ENCODE data around the gene ZNF407.
A peak's percentile ranks its signal among the peaks of the same experiment; 100 is the strongest.

The ZNF407 gene

DNA sequence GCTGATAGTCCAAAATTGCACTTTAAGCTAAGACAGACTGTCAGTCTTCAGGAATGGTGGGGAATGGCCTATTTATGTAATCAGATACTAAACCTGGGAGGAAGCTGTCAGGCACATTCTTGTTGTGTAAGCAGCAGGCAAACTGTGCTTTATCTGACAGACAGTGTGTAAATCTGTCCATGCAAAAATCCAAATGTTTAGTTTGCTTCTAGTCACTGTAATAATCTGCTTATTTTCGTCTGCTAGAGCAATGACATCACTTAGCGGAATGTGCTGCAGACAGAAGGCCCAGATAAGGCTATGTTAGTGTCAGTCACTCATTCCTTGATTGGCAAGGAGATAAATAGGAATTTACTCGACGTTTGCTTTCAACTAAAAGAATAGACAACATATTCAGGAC is 263.5 kb downstream of the ZNF407 start (continued):
- TF ChIP-seq ZNF292 (tag by site-specific recombination; IDR thresholded peaks at IDR 0.05; ENCODE audit: borderline replicate concordance, low read depth): no peak
- no peak for TF ChIP-seq YY1 (tag by site-specific recombination; IDR thresholded peaks at IDR 0.05)
- TF ChIP-seq ZNF510 (tag by site-specific recombination; IDR thresholded peaks at IDR 0.05; ENCODE audit: insufficient replicate concordance): no peak
- peak; percentile 90 for TF ChIP-seq PRDM4 (tag by site-specific recombination; IDR thresholded peaks at IDR 0.05)
- peak; percentile 98 for TF ChIP-seq TRIM28 (IDR thresholded peaks at IDR 0.05; ENCODE audit: borderline replicate concordance, low read length)
- TF ChIP-seq ZNF623 (tag by site-specific recombination; IDR thresholded peaks at IDR 0.05): no peak
- TF ChIP-seq ZNF629 (tag by site-specific recombination; IDR thresholded peaks at IDR 0.05): peak; percentile 92
- TF ChIP-seq ZNF837 (tag by site-specific recombination; IDR thresholded peaks at IDR 0.05): no peak
- no peak for TF ChIP-seq ZSCAN16 (tag by site-specific recombination; IDR thresholded peaks at IDR 0.05)
- TF ChIP-seq, protein P1, sequence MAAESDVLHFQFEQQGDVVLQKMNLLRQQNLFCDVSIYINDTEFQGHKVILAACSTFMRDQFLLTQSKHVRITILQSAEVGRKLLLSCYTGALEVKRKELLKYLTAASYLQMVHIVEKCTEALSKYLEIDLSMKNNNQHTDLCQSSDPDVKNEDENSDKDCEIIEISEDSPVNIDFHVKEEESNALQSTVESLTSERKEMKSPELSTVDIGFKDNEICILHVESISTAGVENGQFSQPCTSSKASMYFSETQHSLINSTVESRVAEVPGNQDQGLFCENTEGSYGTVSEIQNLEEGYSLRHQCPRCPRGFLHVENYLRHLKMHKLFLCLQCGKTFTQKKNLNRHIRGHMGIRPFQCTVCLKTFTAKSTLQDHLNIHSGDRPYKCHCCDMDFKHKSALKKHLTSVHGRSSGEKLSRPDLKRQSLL (tag by site-specific recombination; IDR thresholded peaks at IDR 0.05): no peak
- no peak for TF ChIP-seq ZNF2 (tag by site-specific recombination; IDR thresholded peaks at IDR 0.05)
- peak; percentile 57; the same call in 1 of the 2 replicates for TF ChIP-seq ZBTB17 (tag by site-specific recombination; IDR thresholded peaks at IDR 0.05)
- TF ChIP-seq ZNF544 (tag by site-specific recombination; IDR thresholded peaks at IDR 0.05): no peak
- no peak for TF ChIP-seq ZBTB8A (tag by site-specific recombination; IDR thresholded peaks at IDR 0.05)
- no peak for TF ChIP-seq ZNF48 (tag by site-specific recombination; IDR thresholded peaks at IDR 0.05)
- TF ChIP-seq KLF7 (tag by site-specific recombination; IDR thresholded peaks at IDR 0.05; ENCODE audit: borderline replicate concordance): peak; percentile 74; the same call in 1 of the 2 replicates
- no peak for TF ChIP-seq ZNF19 (tag by site-specific recombination; IDR thresholded peaks at IDR 0.05; ENCODE audit: low read depth)
- 0 out of 2 replicates have a peak, but pooled peaks have one; percentile 52 for TF ChIP-seq ZNF549 (tag by site-specific recombination; IDR thresholded peaks at IDR 0.05)
- peak; percentile 28; the same call in 1 of the 2 replicates for TF ChIP-seq ZBTB21 (tag by site-specific recombination; IDR thresholded peaks at IDR 0.05)
- no peak for TF ChIP-seq HOXA7 (CRISPR knock-in tag; IDR thresholded peaks at IDR 0.05; ENCODE audit: borderline replicate concordance)
- TF ChIP-seq ZNF791 (tag by site-specific recombination; IDR thresholded peaks at IDR 0.05): no peak
- no peak for TF ChIP-seq ZNF423 (tag by site-specific recombination; IDR thresholded peaks at IDR 0.05)
- no peak for TF ChIP-seq ZNF416 (tag by site-specific recombination; IDR thresholded peaks at IDR 0.05)
- TF ChIP-seq KLF8 (tag by site-specific recombination; IDR thresholded peaks at IDR 0.05): no peak; the same call in 1 of the 2 replicates
- peak; percentile 19; the same call in 1 of the 2 replicates for TF ChIP-seq ZNF501 (tag by site-specific recombination; IDR thresholded peaks at IDR 0.05)
- TF ChIP-seq, protein P2, sequence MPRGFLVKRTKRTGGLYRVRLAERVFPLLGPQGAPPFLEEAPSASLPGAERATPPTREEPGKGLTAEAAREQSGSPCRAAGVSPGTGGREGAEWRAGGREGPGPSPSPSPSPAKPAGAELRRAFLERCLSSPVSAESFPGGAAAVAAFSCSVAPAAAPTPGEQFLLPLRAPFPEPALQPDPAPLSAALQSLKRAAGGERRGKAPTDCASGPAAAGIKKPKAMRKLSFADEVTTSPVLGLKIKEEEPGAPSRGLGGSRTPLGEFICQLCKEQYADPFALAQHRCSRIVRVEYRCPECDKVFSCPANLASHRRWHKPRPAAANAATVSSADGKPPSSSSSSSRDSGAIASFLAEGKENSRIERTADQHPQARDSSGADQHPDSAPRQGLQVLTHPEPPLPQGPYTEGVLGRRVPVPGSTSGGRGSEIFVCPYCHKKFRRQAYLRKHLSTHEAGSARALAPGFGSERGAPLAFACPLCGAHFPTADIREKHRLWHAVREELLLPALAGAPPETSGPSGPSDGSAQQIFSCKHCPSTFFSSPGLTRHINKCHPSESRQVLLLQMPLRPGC (tag by site-specific recombination; IDR thresholded peaks at IDR 0.05): peak; percentile 68; the same call in 1 of the 2 replicates
- TF ChIP-seq ZNF707 (tag by site-specific recombination; IDR thresholded peaks at IDR 0.05): no peak
- peak; percentile 97 for TF ChIP-seq PRDM6 (tag by site-specific recombination; IDR thresholded peaks at IDR 0.05)
- TF ChIP-seq ZNF214 (tag by site-specific recombination; IDR thresholded peaks at IDR 0.05; ENCODE audit: borderline replicate concordance): no peak
- no peak for TF ChIP-seq ZNF155 (tag by site-specific recombination; IDR thresholded peaks at IDR 0.05)
- peak; percentile 55; the same call in 1 of the 2 replicates for TF ChIP-seq BCL6B (tag by site-specific recombination; IDR thresholded peaks at IDR 0.05)
- no peak for TF ChIP-seq ZNF114 (tag by site-specific recombination; IDR thresholded peaks at IDR 0.05)
- no peak for TF ChIP-seq ZNF670 (tag by site-specific recombination; IDR thresholded peaks at IDR 0.05; ENCODE audit: low read depth)
- no peak for TF ChIP-seq ZNF645 (tag by site-specific recombination; IDR thresholded peaks at IDR 0.05)

All from HEK293 (cell line).